ENCODE measurements around the gene SH3PXD2B.
"Not testable (repeated sequence)": the region's sequence is repeated elsewhere in the genome, so short reads cannot be mapped to it uniquely, and the experiment has no call there.

The SH3PXD2B gene

GRCh38 chr5:172334196-172334595 lies 120.1 kb downstream of the SH3PXD2B start:
- CTCF ChIA-PET, result interaction anchor here (1.1 to 1.8 kb wide), 3 partner anchors 9 to 117 kb away, joined by 3 to 8 read pairs (median 4); no protein-coding TSS in a partner anchor
- DNase-seq, result no peak
- Mint-ChIP-seq H3K4me3 (no peak overlapping the region), H3K36me3 (no peaks in the 10 kb centered on the region), H3K27ac (no peak overlapping the region), H3K4me1 (no peaks in the 10 kb centered on the region), H3K9me3 (no peaks in the 10 kb centered on the region), H3K27me3 (no peaks in the 10 kb centered on the region)

- CTCF ChIA-PET, H3K4me1 Mint-ChIP-seq, H3K36me3 Mint-ChIP-seq, DNase-seq, H3K27me3 Mint-ChIP-seq, H3K4me3 Mint-ChIP-seq, H3K27ac Mint-ChIP-seq, H3K9me3 Mint-ChIP-seq: not testable (repeated sequence)
Measured at GRCh38 chr5:172326901-172327300, 127.4 kb downstream of the SH3PXD2B start.

GRCh38 chr5:172325452-172325851 lies 128.9 kb downstream of the SH3PXD2B start:
- Mint-ChIP-seq H3K27me3 (peaks cover 5% of the 10 kb centered on the region), H3K9me3 (no peaks in the 10 kb centered on the region), H3K4me1 (no peaks in the 10 kb centered on the region), H3K4me3 (no peak overlapping the region), H3K27ac (no peak overlapping the region), H3K36me3 (no peaks in the 10 kb centered on the region)
- DNase-seq, result no peak
- CTCF ChIA-PET, result no interaction called here

- H3K27me3 Mint-ChIP-seq, result peaks cover 10% of the 10 kb centered on the region
- DNase-seq, result no peak
- H3K36me3 Mint-ChIP-seq, result no peaks in the 10 kb centered on the region
- no peaks in the 10 kb centered on the region for H3K4me1 Mint-ChIP-seq
- no peak overlapping the region for H3K27ac Mint-ChIP-seq
- H3K4me3 Mint-ChIP-seq, result no peak overlapping the region
- H3K9me3 Mint-ChIP-seq, result no peaks in the 10 kb centered on the region
- CTCF ChIA-PET, result no interaction called here
Measured at GRCh38 chr5:172322028-172322965, 132.0 kb downstream of the SH3PXD2B start.

- no peak overlapping the region for H3K4me3 Mint-ChIP-seq
- H3K36me3 Mint-ChIP-seq, result no peaks in the 10 kb centered on the region
- H3K27ac Mint-ChIP-seq, result no peak overlapping the region
- H3K27me3 Mint-ChIP-seq, result peaks cover 12% of the 10 kb centered on the region
- DNase-seq, result no peak
- no peaks in the 10 kb centered on the region for H3K4me1 Mint-ChIP-seq
- CTCF ChIA-PET, result no interaction called here
- no peaks in the 10 kb centered on the region for H3K9me3 Mint-ChIP-seq
Measured at GRCh38 chr5:172321593-172321992, 132.7 kb downstream of the SH3PXD2B start.

GRCh38 chr5:172319708-172320441 lies 134.4 kb downstream of the SH3PXD2B start:
- Mint-ChIP-seq H3K4me3 (no peak overlapping the region), H3K36me3 (no peaks in the 10 kb centered on the region), H3K27ac (no peak overlapping the region), H3K27me3 (peaks cover 12% of the 10 kb centered on the region), H3K4me1 (no peaks in the 10 kb centered on the region), H3K9me3 (no peaks in the 10 kb centered on the region)
- CTCF ChIA-PET, result interaction anchor here (1.6 kb wide), 1 partner anchor 131 kb away, joined by 3 read pairs; no protein-coding TSS in a partner anchor
- DNase-seq, result no peak

GRCh38 chr5:172315587-172316493 lies 138.5 kb downstream of the SH3PXD2B start:
- DNase-seq, result no peak
- CTCF ChIA-PET, result no interaction called here
- Mint-ChIP-seq H3K27ac (no peak overlapping the region), H3K27me3 (peaks cover 22% of the 10 kb centered on the region), H3K4me1 (no peaks in the 10 kb centered on the region), H3K36me3 (no peaks in the 10 kb centered on the region), H3K9me3 (no peaks in the 10 kb centered on the region), H3K4me3 (no peak overlapping the region)

- Mint-ChIP-seq H3K4me3 (no peak overlapping the region), H3K36me3 (no peaks in the 10 kb centered on the region), H3K9me3 (no peaks in the 10 kb centered on the region), H3K27me3 (peaks cover 22% of the 10 kb centered on the region), H3K4me1 (no peaks in the 10 kb centered on the region), H3K27ac (no peak overlapping the region)
- no peak for DNase-seq
- CTCF ChIA-PET, result interaction anchor here (0.6 to 0.7 kb wide), 3 partner anchors 53 to 990 kb away, joined by 3 read pairs; no protein-coding TSS in a partner anchor
Measured at GRCh38 chr5:172313915-172314314, 140.4 kb downstream of the SH3PXD2B start.

- no peak overlapping the region for H3K27ac Mint-ChIP-seq
- CTCF ChIA-PET, result no interaction called here
- no peak for DNase-seq
- no peaks in the 10 kb centered on the region for H3K4me1 Mint-ChIP-seq
- H3K36me3 Mint-ChIP-seq, result no peaks in the 10 kb centered on the region
- H3K27me3 Mint-ChIP-seq, result peaks cover 19% of the 10 kb centered on the region
- no peaks in the 10 kb centered on the region for H3K9me3 Mint-ChIP-seq
- H3K4me3 Mint-ChIP-seq, result no peak overlapping the region
Measured at GRCh38 chr5:172312286-172312685, 142.0 kb downstream of the SH3PXD2B start.

GRCh38 chr5:172311605-172312004 lies 142.7 kb downstream of the SH3PXD2B start:
- Mint-ChIP-seq H3K27me3 (peaks cover 20% of the 10 kb centered on the region), H3K36me3 (no peaks in the 10 kb centered on the region), H3K4me1 (no peaks in the 10 kb centered on the region), H3K4me3 (no peak overlapping the region), H3K9me3 (no peaks in the 10 kb centered on the region), H3K27ac (no peak overlapping the region)
- CTCF ChIA-PET, result no interaction called here
- DNase-seq, result no peak

GRCh38 chr5:172311026-172311425 lies 143.3 kb downstream of the SH3PXD2B start:
- Mint-ChIP-seq H3K36me3 (no peaks in the 10 kb centered on the region), H3K4me3 (no peak overlapping the region), H3K27me3 (peaks cover 20% of the 10 kb centered on the region), H3K4me1 (no peaks in the 10 kb centered on the region), H3K27ac (no peak overlapping the region), H3K9me3 (no peaks in the 10 kb centered on the region)
- CTCF ChIA-PET, result no interaction called here
- DNase-seq, result no peak

GRCh38 chr5:172305380-172305779 lies 148.9 kb downstream of the SH3PXD2B start:
- Mint-ChIP-seq H3K27me3 (peaks cover 13% of the 10 kb centered on the region), H3K27ac (no peak overlapping the region), H3K36me3 (no peaks in the 10 kb centered on the region), H3K4me3 (no peak overlapping the region), H3K9me3 (peaks cover 3% of the 10 kb centered on the region), H3K4me1 (no peaks in the 10 kb centered on the region)
- CTCF ChIA-PET, result no interaction called here
- no peak for DNase-seq

GRCh38 chr5:172303572-172304335 lies 150.6 kb downstream of the SH3PXD2B start:
- Mint-ChIP-seq H3K9me3 (peaks cover 3% of the 10 kb centered on the region), H3K4me1 (no peaks in the 10 kb centered on the region), H3K27ac (no peak overlapping the region), H3K27me3 (peaks cover 18% of the 10 kb centered on the region), H3K36me3 (no peaks in the 10 kb centered on the region), H3K4me3 (no peak overlapping the region)
- DNase-seq, result no peak
- CTCF ChIA-PET, result interaction anchor here (0.7 to 1.2 kb wide), 2 partner anchors 9 to 11 kb away, joined by 3 to 4 read pairs; no protein-coding TSS in a partner anchor

All from activated naive CD4-positive, alpha-beta T cell treated with anti-CD3 and anti-CD28 coated beads, Interleukin-2, amount 10 ng/mL, durations not matched to agents 7 days and 5 days (primary cell).